ENCODE results near the gene HLA-B. TPM values are rescaled to one million over a fixed set of nuclear protein-coding genes. Genes with fewer than 3 reads are reported as not detected.

HLA-B gene
- polyA plus RNA-seq, 3 donors: 5,055 to 6,999 (median 6,126) TPM

GRCh38 chr6:31381666-31382065 lies 24.7 kb upstream of the HLA-B start:
- no peaks in the 10 kb centered on the region for H3K9me3 Mint-ChIP-seq
- no peak overlapping the region for H3K27ac ChIP-seq (ENCODE audit: low read depth in 1 of 2, low read length in 2 of 2)
- H3K27me3 ChIP-seq (ENCODE audit: control insufficient read depth in 2 of 2, insufficient read depth in 2 of 2, low read length in 2 of 2): peaks cover 0 to 4% of the 10 kb centered on the region in 2 donors
- no peaks in the 10 kb centered on the region for H3K4me1 Mint-ChIP-seq
- no peaks in the 10 kb centered on the region for H3K36me3 Mint-ChIP-seq
- TF ChIP-seq CTCF (IDR thresholded peaks at IDR 0.05): no peak
- H3K36me3 ChIP-seq (replicated peaks in 1 of 2; ENCODE audit: control insufficient read depth in 1 of 2, insufficient read depth in 2 of 2, low read length in 2 of 2): no peaks in the 10 kb centered on the region
- no peaks in the 10 kb centered on the region for H3K79me2 ChIP-seq (ENCODE audit: insufficient read depth, low read length)
- no peak for DNase-seq
- intact Hi-C loops (cut with micrococcal nuclease): no loop called here
- no peaks in the 10 kb centered on the region for H3K4me1 ChIP-seq (ENCODE audit: control insufficient read depth in 1 of 2, insufficient read depth in 2 of 2, low read length in 2 of 2)
- no peak overlapping the region for H3K4me3 Mint-ChIP-seq
- H3K27me3 Mint-ChIP-seq (ENCODE audit: low read depth in 3 of 3): peaks cover 7 to 15% (median 12%) of the 10 kb centered on the region in 3 donors
- H3K9me3 ChIP-seq (replicated peaks in 1 of 2; ENCODE audit: control insufficient read depth in 1 of 2, insufficient read depth in 1 of 2, low read length in 2 of 2): no peaks in the 10 kb centered on the region
- no peak overlapping the region for H3K9ac ChIP-seq (ENCODE audit: insufficient read depth, low read length, poor library complexity, severe bottlenecking)
- H2AFZ ChIP-seq (ENCODE audit: insufficient read depth, low read depth, low read length, poor library complexity, severe bottlenecking): no peak overlapping the region
- no peak overlapping the region for H3K4me2 ChIP-seq (replicated peaks; ENCODE audit: extremely low read depth, low read length, poor library complexity, severe bottlenecking)
- no peak overlapping the region for H3K27ac Mint-ChIP-seq
- WGBS (ENCODE audit: insufficient coverage): 100% methylated on average over 1 of the region's 4 CpGs
- H3K4me3 ChIP-seq (replicated peaks in 1 of 3; ENCODE audit: low read depth in 2 of 3, low read length in 3 of 3): no peak overlapping the region
- no peaks in the 10 kb centered on the region for H4K20me1 ChIP-seq (ENCODE audit: insufficient read depth, low read length)

DNA sequence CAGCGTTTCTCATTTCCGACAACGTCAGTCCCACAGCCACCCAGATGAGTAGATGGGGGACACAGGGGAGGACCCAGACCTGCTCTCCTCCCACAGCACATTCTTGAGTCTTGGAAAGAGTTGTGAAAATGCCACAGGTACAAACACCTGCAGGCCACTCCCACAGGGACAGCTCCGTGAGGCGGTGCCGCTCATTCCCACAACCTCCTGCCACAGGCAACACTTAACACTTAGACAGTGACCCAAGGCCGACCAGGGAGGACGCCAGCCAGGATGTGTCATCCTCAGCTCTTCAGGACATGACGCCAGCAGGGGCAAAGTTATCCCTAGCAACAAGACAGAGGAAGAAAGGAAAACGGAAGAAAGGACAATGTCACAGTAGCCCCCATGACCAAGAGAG lies 22.9 kb upstream of the HLA-B start:
- Histone ChIP-seq H3K4me2 (replicated peaks; ENCODE audit: extremely low read depth, low read length, poor library complexity, severe bottlenecking) (no peak overlapping the region), H3K27me3 (ENCODE audit: control insufficient read depth in 2 of 2, insufficient read depth in 2 of 2, low read length in 2 of 2) (peaks cover 0 to 6% of the 10 kb centered on the region in 2 donors), H2AFZ (ENCODE audit: insufficient read depth, low read depth, low read length, poor library complexity, severe bottlenecking) (no peak overlapping the region), H3K27ac (ENCODE audit: low read depth in 1 of 2, low read length in 2 of 2) (no peak overlapping the region), H3K9me3 (replicated peaks in 1 of 2; ENCODE audit: control insufficient read depth in 1 of 2, insufficient read depth in 1 of 2, low read length in 2 of 2) (no peaks in the 10 kb centered on the region), H3K79me2 (ENCODE audit: insufficient read depth, low read length) (no peaks in the 10 kb centered on the region), H3K4me1 (ENCODE audit: control insufficient read depth in 1 of 2, insufficient read depth in 2 of 2, low read length in 2 of 2) (no peaks in the 10 kb centered on the region), H4K20me1 (ENCODE audit: insufficient read depth, low read length) (no peaks in the 10 kb centered on the region), H3K9ac (ENCODE audit: insufficient read depth, low read length, poor library complexity, severe bottlenecking) (no peak overlapping the region), H3K4me3 (replicated peaks in 1 of 3; ENCODE audit: low read depth in 2 of 3, low read length in 3 of 3) (no peak overlapping the region), H3K36me3 (replicated peaks in 1 of 2; ENCODE audit: control insufficient read depth in 1 of 2, insufficient read depth in 2 of 2, low read length in 2 of 2) (no peaks in the 10 kb centered on the region)
- DNase-seq: no peak
- TF ChIP-seq CTCF (IDR thresholded peaks at IDR 0.05): no peak
- Mint-ChIP-seq H3K27ac (no peak overlapping the region), H3K4me1 (no peaks in the 10 kb centered on the region), H3K4me3 (peak overlapping the region in 1 of 2 donors; percentile 3), H3K36me3 (no peaks in the 10 kb centered on the region), H3K27me3 (ENCODE audit: low read depth in 3 of 3) (peaks cover 7 to 15% (median 12%) of the 10 kb centered on the region in 3 donors), H3K9me3 (no peaks in the 10 kb centered on the region)
- 27% methylated on average over 3 of the region's 10 CpGs for WGBS (ENCODE audit: insufficient coverage)
- intact Hi-C loops (cut with micrococcal nuclease): no loop called here
